RWPE1 (cell line): ENCODE results near the gene HDAC4.

Source experiments
- CTCF ChIA-PET: fragments of 350-600 bp; sonication (Branson Sonifier 250); formaldehyde crosslinking; extraction: SDS; loops from one replicate; lab custom pipeline; 2021; lab: Yijun Ruan, JAX
- POLR2A ChIA-PET: fragments of 400-600 bp; formaldehyde crosslinking; extraction: SDS; loops from one replicate; lab custom pipeline; 2020; ENCODE audit warnings: antibody characterized with exemption; ENCODE audit not compliant: low non-redundant PET; lab: Yijun Ruan, JAX
- DNase-seq: peaks from one replicate; pipeline ENCODE4 v3.0.0; 2012; ENCODE audit warnings: low spot score
- H3K27ac ChIP-seq: fragments of 450-650 bp; 2 replicates; pipeline ENCODE4 v1.5.1; 2017
- TF ChIP-seq, protein P1 (sequence below): fragments of 450-650 bp; conservative IDR thresholded peaks from 2 replicates; pipeline ENCODE4 v1.5.1; 2017; ENCODE audit warnings: low read depth, mild to moderate bottlenecking

HDAC4 gene

DNA sequence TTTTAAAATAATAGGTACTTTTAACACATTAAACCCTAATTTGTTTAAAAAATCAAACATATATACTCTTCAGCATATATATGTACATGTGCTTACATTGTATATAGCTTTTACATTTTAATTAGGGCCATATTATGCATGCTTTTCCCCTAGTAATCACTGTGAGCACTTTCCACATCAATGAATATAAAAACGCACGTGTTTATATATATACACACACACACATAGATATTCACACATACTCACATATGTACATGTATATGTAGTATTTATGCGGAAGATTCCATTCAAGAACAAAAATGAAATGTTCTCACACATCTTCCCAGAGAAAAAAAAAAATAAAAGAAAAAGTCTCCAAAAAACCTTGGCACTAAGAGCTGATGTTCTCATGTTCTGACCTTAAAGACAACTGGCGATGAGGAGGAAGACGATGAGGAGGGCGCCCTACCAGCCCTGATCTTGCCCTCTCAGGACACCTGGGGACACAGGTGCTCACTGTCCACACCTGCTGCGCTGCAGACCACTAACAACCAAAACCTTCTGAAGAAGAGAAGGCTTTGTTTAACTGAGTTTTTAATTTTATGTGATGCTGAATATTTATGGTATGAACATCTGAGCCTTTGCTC, 184.7 kb downstream of the HDAC4 start:
- ChIA-PET CTCF (interaction anchor here (0.6 kb wide), 1 partner anchor 389 kb away, joined by 5 read pairs; no protein-coding TSS in a partner anchor), POLR2A (no interaction called here)
- TF ChIP-seq, protein P1, sequence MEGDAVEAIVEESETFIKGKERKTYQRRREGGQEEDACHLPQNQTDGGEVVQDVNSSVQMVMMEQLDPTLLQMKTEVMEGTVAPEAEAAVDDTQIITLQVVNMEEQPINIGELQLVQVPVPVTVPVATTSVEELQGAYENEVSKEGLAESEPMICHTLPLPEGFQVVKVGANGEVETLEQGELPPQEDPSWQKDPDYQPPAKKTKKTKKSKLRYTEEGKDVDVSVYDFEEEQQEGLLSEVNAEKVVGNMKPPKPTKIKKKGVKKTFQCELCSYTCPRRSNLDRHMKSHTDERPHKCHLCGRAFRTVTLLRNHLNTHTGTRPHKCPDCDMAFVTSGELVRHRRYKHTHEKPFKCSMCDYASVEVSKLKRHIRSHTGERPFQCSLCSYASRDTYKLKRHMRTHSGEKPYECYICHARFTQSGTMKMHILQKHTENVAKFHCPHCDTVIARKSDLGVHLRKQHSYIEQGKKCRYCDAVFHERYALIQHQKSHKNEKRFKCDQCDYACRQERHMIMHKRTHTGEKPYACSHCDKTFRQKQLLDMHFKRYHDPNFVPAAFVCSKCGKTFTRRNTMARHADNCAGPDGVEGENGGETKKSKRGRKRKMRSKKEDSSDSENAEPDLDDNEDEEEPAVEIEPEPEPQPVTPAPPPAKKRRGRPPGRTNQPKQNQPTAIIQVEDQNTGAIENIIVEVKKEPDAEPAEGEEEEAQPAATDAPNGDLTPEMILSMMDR: no peak
- no peak overlapping the region for H3K27ac ChIP-seq
- no peak for DNase-seq

DNA sequence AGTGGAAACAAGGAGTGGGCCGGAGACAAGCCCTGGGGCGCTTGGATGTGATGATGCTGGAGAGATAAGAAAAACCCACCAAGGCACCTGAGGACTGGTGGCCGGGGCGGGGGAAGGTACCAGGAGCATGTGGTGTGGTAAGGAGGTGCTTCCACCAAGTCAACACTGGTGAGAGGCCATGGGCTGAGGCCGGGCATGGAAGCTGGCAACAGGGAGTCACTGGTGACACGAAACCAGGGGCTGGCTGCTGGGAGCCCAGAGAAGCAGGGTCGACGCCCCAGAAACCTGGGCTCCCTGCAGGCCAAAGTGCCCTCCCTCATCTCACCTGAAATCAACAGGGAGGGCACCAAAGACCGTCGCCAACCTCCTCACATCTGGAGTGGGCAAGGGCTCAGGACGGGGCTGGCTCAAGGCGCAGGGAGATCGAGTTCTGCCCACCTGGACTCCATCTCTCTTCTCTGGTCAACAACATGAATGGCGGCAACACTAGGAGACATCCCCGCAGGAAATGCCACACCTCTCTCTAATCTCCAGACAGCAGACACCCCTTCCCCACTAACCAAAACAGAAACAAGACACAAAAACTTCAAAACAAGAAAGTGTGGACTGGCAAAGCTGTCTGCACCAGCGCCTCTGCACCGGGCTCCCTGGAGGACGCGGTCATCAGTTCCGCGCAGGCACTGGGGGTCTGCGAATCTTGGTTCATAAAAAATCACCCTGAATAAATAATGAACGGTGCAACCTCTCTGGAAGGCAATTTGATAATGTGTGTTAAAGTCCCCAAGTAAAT, 185.5 kb downstream of the HDAC4 start:
- ChIA-PET POLR2A (no interaction called here), CTCF (no interaction called here)
- no peak overlapping the region for H3K27ac ChIP-seq
- TF ChIP-seq, protein P1: no peak
- DNase-seq: no peak

DNA sequence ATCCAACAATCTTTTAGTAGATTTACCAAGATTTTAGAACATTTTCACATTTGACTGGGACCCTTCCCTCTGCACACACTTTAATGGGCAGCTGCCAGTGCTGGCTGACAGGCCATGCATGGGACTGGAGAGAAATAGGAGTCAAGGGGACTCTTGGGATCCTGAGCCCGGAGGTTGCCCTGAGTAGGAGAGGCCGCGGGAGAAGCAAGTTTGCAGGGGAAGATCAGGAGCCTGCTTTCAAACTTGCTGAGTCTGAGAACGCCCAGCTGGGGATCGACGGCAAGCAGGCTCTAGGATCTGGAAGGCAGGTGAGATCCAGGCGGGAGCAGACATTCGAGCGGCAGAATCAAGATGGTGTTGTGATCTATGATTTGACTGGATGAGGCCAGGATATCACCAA, 186.1 kb downstream of the HDAC4 start:
- no peak overlapping the region for H3K27ac ChIP-seq
- TF ChIP-seq, protein P1: no peak
- POLR2A ChIA-PET: no interaction called here
- CTCF ChIA-PET: no interaction called here
- DNase-seq: no peak

DNA sequence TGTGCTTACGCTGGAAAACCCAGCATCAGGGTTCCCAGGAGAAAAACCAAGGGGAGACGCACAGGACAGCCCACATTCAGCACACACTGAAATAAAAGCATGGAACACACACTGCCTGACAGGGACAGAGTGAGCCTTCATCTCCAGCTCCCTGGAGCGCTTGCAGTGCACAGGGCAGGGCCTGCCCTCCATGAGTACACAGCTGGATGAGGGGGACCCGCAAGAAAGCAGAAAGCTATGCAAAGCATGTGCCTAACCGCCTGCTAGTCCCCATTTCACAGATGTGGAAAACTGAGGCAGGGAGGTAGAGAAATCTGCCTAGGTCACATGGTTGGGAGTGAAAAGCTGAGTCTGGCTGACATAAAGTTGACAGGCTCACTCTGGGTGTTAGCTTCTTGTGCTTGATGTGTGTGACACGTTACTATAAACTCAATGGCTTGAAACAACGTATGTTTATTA, 187.1 kb downstream of the HDAC4 start:
- ChIA-PET POLR2A (no interaction called here), CTCF (no interaction called here)
- no peak for DNase-seq
- TF ChIP-seq, protein P1: no peak
- H3K27ac ChIP-seq: no peak overlapping the region

DNA sequence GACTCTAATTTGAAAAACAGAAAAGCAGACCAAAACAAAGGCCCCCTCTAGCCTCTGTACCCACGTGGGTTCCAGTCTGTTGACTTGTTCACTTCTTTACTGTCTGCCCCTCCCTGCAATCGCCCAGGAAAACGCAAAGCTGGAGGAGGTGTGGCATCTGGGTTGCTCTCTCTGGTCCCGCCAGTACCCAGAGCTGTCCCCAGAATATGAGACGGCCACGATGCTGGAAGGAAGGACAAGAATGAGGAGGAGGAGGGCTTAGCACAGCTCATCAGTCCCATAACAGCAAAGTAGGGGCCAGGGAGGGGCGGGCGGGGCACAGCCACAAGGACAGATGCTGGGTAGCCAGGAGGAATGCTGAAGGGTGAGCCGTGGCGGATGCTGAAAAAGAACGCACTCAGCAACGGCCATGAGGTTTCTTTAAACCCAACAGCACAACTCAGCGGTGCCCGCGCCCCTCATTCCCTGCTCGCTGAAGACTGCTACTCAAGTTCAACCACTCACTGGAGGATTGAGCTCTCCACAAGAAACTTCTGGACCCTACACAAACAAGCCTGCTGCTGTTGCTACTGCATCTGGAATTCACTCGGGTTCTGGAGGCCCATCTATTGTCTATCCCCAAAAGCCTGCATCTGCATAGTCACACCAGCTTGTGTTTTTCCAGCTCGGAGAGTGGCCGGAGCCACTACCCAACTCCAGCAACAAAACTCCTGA, 187.7 kb downstream of the HDAC4 start:
- TF ChIP-seq, protein P1: no peak
- ChIA-PET POLR2A (no interaction called here), CTCF (interaction anchor here (0.5 kb wide), 1 partner anchor 518 kb away, joined by 4 read pairs; no protein-coding TSS in a partner anchor)
- DNase-seq: no peak
- no peak overlapping the region for H3K27ac ChIP-seq
